Mammary epithelial cell (primary cell): Measurements from ENCODE around the gene PRIM2.
"Not testable (repeated sequence)": the region's sequence is repeated elsewhere in the genome, so short reads cannot be mapped to it uniquely, and the experiment has no call there.

Source experiments
- EZH2 ChIP-seq: IDR thresholded peaks from 2 replicates; pipeline ENCODE4 v1.6.1; 2012; ENCODE audit warnings: low read length, inconsistent platforms, borderline replicate concordance
- TF ChIP-seq, protein P1 (sequence below), 2 donors: IDR thresholded peaks in 1 of 2; conservative IDR thresholded peaks in 1 of 2; 2 replicates each; pipeline ENCODE4 v1.5.1; 2011 to 2012; ENCODE audit warnings: inconsistent platforms in 2 of 2, low read length in 2 of 2, mild to moderate bottlenecking in 2 of 2, control low read depth in 1 of 2, low read depth in 1 of 2; ENCODE audit not compliant: insufficient read depth in 1 of 2; ENCODE audit errors: extremely low read depth in 1 of 2

- TF ChIP-seq EZH2: not testable (repeated sequence)
- TF ChIP-seq, protein P1, sequence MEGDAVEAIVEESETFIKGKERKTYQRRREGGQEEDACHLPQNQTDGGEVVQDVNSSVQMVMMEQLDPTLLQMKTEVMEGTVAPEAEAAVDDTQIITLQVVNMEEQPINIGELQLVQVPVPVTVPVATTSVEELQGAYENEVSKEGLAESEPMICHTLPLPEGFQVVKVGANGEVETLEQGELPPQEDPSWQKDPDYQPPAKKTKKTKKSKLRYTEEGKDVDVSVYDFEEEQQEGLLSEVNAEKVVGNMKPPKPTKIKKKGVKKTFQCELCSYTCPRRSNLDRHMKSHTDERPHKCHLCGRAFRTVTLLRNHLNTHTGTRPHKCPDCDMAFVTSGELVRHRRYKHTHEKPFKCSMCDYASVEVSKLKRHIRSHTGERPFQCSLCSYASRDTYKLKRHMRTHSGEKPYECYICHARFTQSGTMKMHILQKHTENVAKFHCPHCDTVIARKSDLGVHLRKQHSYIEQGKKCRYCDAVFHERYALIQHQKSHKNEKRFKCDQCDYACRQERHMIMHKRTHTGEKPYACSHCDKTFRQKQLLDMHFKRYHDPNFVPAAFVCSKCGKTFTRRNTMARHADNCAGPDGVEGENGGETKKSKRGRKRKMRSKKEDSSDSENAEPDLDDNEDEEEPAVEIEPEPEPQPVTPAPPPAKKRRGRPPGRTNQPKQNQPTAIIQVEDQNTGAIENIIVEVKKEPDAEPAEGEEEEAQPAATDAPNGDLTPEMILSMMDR (conservative IDR thresholded peaks at IDR 0.05 in 1 of 2, IDR thresholded peaks at IDR 0.05 in 1 of 2; ENCODE audit: extremely low read depth in 1 of 2, insufficient read depth in 1 of 2, low read depth in 1 of 2, low read length in 2 of 2): not testable (repeated sequence)
Observed at GRCh38 chr6:57500368-57501021, 183.1 kb downstream of the PRIM2 start.
